Measurements from ENCODE around the gene GAST.
"Not testable (repeated sequence)": the region's sequence is repeated elsewhere in the genome, so short reads cannot be mapped to it uniquely, and the experiment has no call there.

The GAST gene

GRCh38 chr17:41711669-41712400 lies at the start of gene GAST:
TSS of gene GAST (plus strand) at chr17:41712331. CDS start at chr17:41715437, 3,106 bp downstream.
- Mint-ChIP-seq H3K4me1 (no peaks in the 10 kb centered on the region), H3K4me3 (no peak within 1 kb of the TSS), H3K9me3 (no peaks in the 10 kb centered on the region), H3K36me3 (no peaks in the 10 kb centered on the region), H3K27ac (no peak within 1 kb of the TSS)
- DNase-seq (ENCODE audit: low spot score in 2 of 2) (no peak), ATAC-seq (no peak)

- H3K4me1 Mint-ChIP-seq, result peaks cover 32% of the 10 kb centered on the region
- no peak overlapping the region for H3K27ac Mint-ChIP-seq
- no peak overlapping the region for H3K4me3 Mint-ChIP-seq
- DNase-seq (ENCODE audit: low spot score in 2 of 2) (no peak), ATAC-seq (no peak)
- H3K36me3 Mint-ChIP-seq, result peaks cover 12% of the 10 kb centered on the region
- no peaks in the 10 kb centered on the region for H3K9me3 Mint-ChIP-seq
These were observed 48.5 kb upstream of the GAST start for GRCh38 chr17:41663451-41664171.

GRCh38 chr17:41664172-41664457 lies 48.0 kb upstream of the GAST start:
- Mint-ChIP-seq H3K36me3 (peaks cover 12% of the 10 kb centered on the region), H3K9me3 (no peaks in the 10 kb centered on the region), H3K4me3 (no peak overlapping the region), H3K27ac (no peak overlapping the region), H3K4me1 (peaks cover 33% of the 10 kb centered on the region)
- DNase-seq (ENCODE audit: low spot score in 2 of 2) (no peak), ATAC-seq (no peak)

- peak overlapping the region; percentile 93 for H3K27ac Mint-ChIP-seq
- peak overlapping the region; percentile 83 for H3K4me3 Mint-ChIP-seq
- peaks cover 41% of the 10 kb centered on the region for H3K4me1 Mint-ChIP-seq
- peaks cover 12% of the 10 kb centered on the region for H3K36me3 Mint-ChIP-seq
- no peaks in the 10 kb centered on the region for H3K9me3 Mint-ChIP-seq
- no peak for DNase-seq (ENCODE audit: low spot score in 2 of 2)
- no peak for ATAC-seq
These were observed 47.3 kb upstream of the GAST start for GRCh38 chr17:41664587-41665565.

- peaks cover 47% of the 10 kb centered on the region for H3K4me1 Mint-ChIP-seq
- DNase-seq (ENCODE audit: low spot score in 2 of 2) (peak; percentile 94 to 95), ATAC-seq (peak; percentile 85)
- peak overlapping the region; percentile 83 for H3K4me3 Mint-ChIP-seq
- peaks cover 12% of the 10 kb centered on the region for H3K36me3 Mint-ChIP-seq
- H3K9me3 Mint-ChIP-seq, result no peaks in the 10 kb centered on the region
- peak overlapping the region; percentile 93 for H3K27ac Mint-ChIP-seq
These were observed 46.4 kb upstream of the GAST start for GRCh38 chr17:41665566-41666236.

GRCh38 chr17:41666237-41666641 lies 45.9 kb upstream of the GAST start:
- Mint-ChIP-seq H3K36me3 (peaks cover 12% of the 10 kb centered on the region), H3K4me3 (peak overlapping the region; percentile 83), H3K9me3 (no peaks in the 10 kb centered on the region), H3K4me1 (peaks cover 47% of the 10 kb centered on the region), H3K27ac (peak overlapping the region; percentile 93)
- DNase-seq (ENCODE audit: low spot score in 2 of 2), result no peak
- peak; percentile 66 for ATAC-seq

- Mint-ChIP-seq H3K4me3 (peak overlapping the region; percentile 83), H3K9me3 (no peaks in the 10 kb centered on the region), H3K4me1 (peaks cover 47% of the 10 kb centered on the region), H3K36me3 (peaks cover 12% of the 10 kb centered on the region), H3K27ac (peak overlapping the region; percentile 93)
- peak; percentile 72 for ATAC-seq
- peak; percentile 87 to 95 for DNase-seq (ENCODE audit: low spot score in 2 of 2)
These were observed 45.3 kb upstream of the GAST start for GRCh38 chr17:41666708-41667279.

- peak overlapping the region; percentile 93 for H3K27ac Mint-ChIP-seq
- H3K9me3 Mint-ChIP-seq, result no peaks in the 10 kb centered on the region
- peaks cover 12% of the 10 kb centered on the region for H3K36me3 Mint-ChIP-seq
- DNase-seq (ENCODE audit: low spot score in 2 of 2) (no peak), ATAC-seq (no peak)
- H3K4me3 Mint-ChIP-seq, result peak overlapping the region; percentile 83
- H3K4me1 Mint-ChIP-seq, result peaks cover 51% of the 10 kb centered on the region
These were observed 44.7 kb upstream of the GAST start for GRCh38 chr17:41667280-41668041.

GRCh38 chr17:41672153-41672552 lies 40.0 kb upstream of the GAST start:
- DNase-seq (ENCODE audit: low spot score in 2 of 2) (no peak), ATAC-seq (peak; percentile 59)
- H3K9me3 Mint-ChIP-seq, result no peaks in the 10 kb centered on the region
- no peak overlapping the region for H3K27ac Mint-ChIP-seq
- no peaks in the 10 kb centered on the region for H3K36me3 Mint-ChIP-seq
- peaks cover 38% of the 10 kb centered on the region for H3K4me1 Mint-ChIP-seq
- H3K4me3 Mint-ChIP-seq, result no peak overlapping the region

- not testable (repeated sequence) for H3K4me3 Mint-ChIP-seq; DNase-seq (ENCODE audit: low spot score in 2 of 2); H3K27ac Mint-ChIP-seq; ATAC-seq; H3K9me3 Mint-ChIP-seq
- Mint-ChIP-seq H3K36me3 (peaks cover 10% of the 10 kb centered on the region), H3K4me1 (peaks cover 42% of the 10 kb centered on the region)
These were observed 36.7 kb upstream of the GAST start for GRCh38 chr17:41675157-41676057.

GRCh38 chr17:41676058-41676419 lies 36.1 kb upstream of the GAST start:
- peaks cover 10% of the 10 kb centered on the region for H3K36me3 Mint-ChIP-seq
- H3K27ac Mint-ChIP-seq, result no peak overlapping the region
- H3K9me3 Mint-ChIP-seq, result no peaks in the 10 kb centered on the region
- no peak for ATAC-seq
- peaks cover 43% of the 10 kb centered on the region for H3K4me1 Mint-ChIP-seq
- H3K4me3 Mint-ChIP-seq, result no peak overlapping the region
- DNase-seq (ENCODE audit: low spot score in 2 of 2), result no peak

- peak overlapping the region; percentile 73 for H3K4me3 Mint-ChIP-seq
- peak; percentile 39 for ATAC-seq
- H3K4me1 Mint-ChIP-seq, result peaks cover 38% of the 10 kb centered on the region
- peak overlapping the region; percentile 91 for H3K27ac Mint-ChIP-seq
- H3K36me3 Mint-ChIP-seq, result peaks cover 10% of the 10 kb centered on the region
- DNase-seq (ENCODE audit: low spot score in 2 of 2), result no peak
- no peaks in the 10 kb centered on the region for H3K9me3 Mint-ChIP-seq
These were observed 33.7 kb upstream of the GAST start for GRCh38 chr17:41678411-41678906.
